Activated B cell treated with CpG ODN at 0.5 μM for 24 hours (primary cell): ENCODE data around the gene NNT. TPM values are rescaled to one million over a fixed set of nuclear protein-coding genes. Genes with fewer than 3 reads are reported as not detected.

Experiments used
- ATAC-seq: fragments of 200-7000 bp; cut with Tn5 transposase; one replicate; pipeline ENCODE4 v1.10.0; 2021; ENCODE audit warnings: low read depth, mild to moderate bottlenecking, moderate library complexity
- CTCF ChIA-PET: fragments of 350-600 bp; sonication (Branson Sonifier 250); formaldehyde crosslinking; loops from one replicate; lab custom pipeline; 2021; ENCODE audit warnings: antibody characterized with exemption; lab: Charles Lee
- POLR2A ChIA-PET: fragments of 350-600 bp; sonication (Branson Sonifier 250); formaldehyde crosslinking; loops from one replicate; lab custom pipeline; 2021; ENCODE audit warnings: antibody characterized with exemption; lab: Charles Lee
- DNase-seq: peaks from one replicate; pipeline ENCODE4 v3.0.0; 2022
- H3K27ac Mint-ChIP-seq: one replicate; pipeline ENCODE4 v1.8.0; 2020; ENCODE audit warnings: mixed read lengths
- H3K27me3 Mint-ChIP-seq: one replicate; pipeline ENCODE4 v1.8.0; 2021; ENCODE audit warnings: mixed read lengths
- H3K36me3 Mint-ChIP-seq: one replicate; pipeline ENCODE4 v1.8.0; 2021; ENCODE audit warnings: low read depth, mixed read lengths
- H3K4me1 Mint-ChIP-seq: one replicate; pipeline ENCODE4 v1.8.0; 2021; ENCODE audit warnings: mixed read lengths
- H3K4me3 Mint-ChIP-seq: one replicate; pipeline ENCODE4 v1.8.0; 2020; ENCODE audit warnings: mild to moderate bottlenecking, mixed read lengths
- H3K9me3 Mint-ChIP-seq: one replicate; pipeline ENCODE4 v1.8.0; 2020; ENCODE audit warnings: mixed read lengths
- intact Hi-C: fragments of 100-400 bp; cut with micrococcal nuclease; formaldehyde crosslinking; loops from one replicate; pipeline ENCODE4 v1.15.1; 2024
- total RNA-seq: library from RNA; stranded (reverse); gene quantifications from 2 replicates; pipeline ENCODE4 v1.2.3, GENCODE V29; 2022
- TF ChIP-seq, protein P1 (sequence below): fragments of 200-600 bp; IDR thresholded peaks from one replicate; pipeline ENCODE4 v1.8.0; 2022; ENCODE audit warnings: antibody characterized with exemption, mild to moderate bottlenecking

The NNT gene
- total RNA-seq, 1 donor from 2014 or later: 63.0 TPM

GRCh38 chr5:43583724-43584123 lies 19.3 kb upstream of the NNT start:
- POLR2A ChIA-PET: no interaction called here
- Mint-ChIP-seq H3K4me1 (no peaks in the 10 kb centered on the region), H3K27me3 (no peaks in the 10 kb centered on the region), H3K9me3 (no peaks in the 10 kb centered on the region), H3K4me3 (no peak overlapping the region), H3K27ac (no peak overlapping the region), H3K36me3 (peaks cover 10% of the 10 kb centered on the region)
- ATAC-seq (no peak), DNase-seq (no peak)
- TF ChIP-seq, protein P1, sequence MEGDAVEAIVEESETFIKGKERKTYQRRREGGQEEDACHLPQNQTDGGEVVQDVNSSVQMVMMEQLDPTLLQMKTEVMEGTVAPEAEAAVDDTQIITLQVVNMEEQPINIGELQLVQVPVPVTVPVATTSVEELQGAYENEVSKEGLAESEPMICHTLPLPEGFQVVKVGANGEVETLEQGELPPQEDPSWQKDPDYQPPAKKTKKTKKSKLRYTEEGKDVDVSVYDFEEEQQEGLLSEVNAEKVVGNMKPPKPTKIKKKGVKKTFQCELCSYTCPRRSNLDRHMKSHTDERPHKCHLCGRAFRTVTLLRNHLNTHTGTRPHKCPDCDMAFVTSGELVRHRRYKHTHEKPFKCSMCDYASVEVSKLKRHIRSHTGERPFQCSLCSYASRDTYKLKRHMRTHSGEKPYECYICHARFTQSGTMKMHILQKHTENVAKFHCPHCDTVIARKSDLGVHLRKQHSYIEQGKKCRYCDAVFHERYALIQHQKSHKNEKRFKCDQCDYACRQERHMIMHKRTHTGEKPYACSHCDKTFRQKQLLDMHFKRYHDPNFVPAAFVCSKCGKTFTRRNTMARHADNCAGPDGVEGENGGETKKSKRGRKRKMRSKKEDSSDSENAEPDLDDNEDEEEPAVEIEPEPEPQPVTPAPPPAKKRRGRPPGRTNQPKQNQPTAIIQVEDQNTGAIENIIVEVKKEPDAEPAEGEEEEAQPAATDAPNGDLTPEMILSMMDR: no peak
- CTCF ChIA-PET: no interaction called here
- intact Hi-C loops: no loop called here

- TF ChIP-seq, protein P1: no peak
- POLR2A ChIA-PET: no interaction called here
- no peaks in the 10 kb centered on the region for H3K9me3 Mint-ChIP-seq
- no peak for DNase-seq
- CTCF ChIA-PET: no interaction called here
- H3K36me3 Mint-ChIP-seq: peaks cover 10% of the 10 kb centered on the region
- no peaks in the 10 kb centered on the region for H3K4me1 Mint-ChIP-seq
- no peak overlapping the region for H3K27ac Mint-ChIP-seq
- H3K27me3 Mint-ChIP-seq: no peaks in the 10 kb centered on the region
- H3K4me3 Mint-ChIP-seq: no peak overlapping the region
- ATAC-seq: no peak
- intact Hi-C loops: no loop called here
Measured at GRCh38 chr5:43584166-43584699, 18.7 kb upstream of the NNT start.

- Mint-ChIP-seq H3K36me3 (peaks cover 6% of the 10 kb centered on the region), H3K4me1 (no peaks in the 10 kb centered on the region), H3K9me3 (no peaks in the 10 kb centered on the region), H3K4me3 (no peak overlapping the region), H3K27me3 (no peaks in the 10 kb centered on the region), H3K27ac (no peak overlapping the region)
- no peak for DNase-seq
- ChIA-PET POLR2A (no interaction called here), CTCF (no interaction called here)
- intact Hi-C loops: no loop called here
- ATAC-seq: no peak
- TF ChIP-seq, protein P1: no peak
Measured at GRCh38 chr5:43588842-43589241, 14.1 kb upstream of the NNT start.

DNA sequence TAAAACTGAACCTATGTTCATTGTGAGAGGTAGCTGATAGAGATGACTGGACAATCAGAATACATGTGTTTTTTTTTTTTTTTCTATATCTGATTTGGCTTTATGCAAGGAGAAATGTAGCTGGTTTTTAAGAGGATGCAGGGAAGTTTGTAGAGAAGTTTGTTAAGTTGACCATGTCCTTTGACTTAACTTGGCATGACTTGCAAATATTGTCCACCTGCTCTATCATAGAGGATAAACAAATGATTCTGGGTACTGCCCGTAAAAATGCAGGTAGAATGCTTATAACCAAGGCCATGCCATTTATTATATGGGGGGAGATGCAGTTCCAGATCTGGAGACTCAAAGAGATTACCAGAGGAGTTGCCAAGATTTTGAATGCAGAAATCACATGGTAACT lies 13.7 kb upstream of the NNT start:
- no peak overlapping the region for H3K27ac Mint-ChIP-seq
- no peaks in the 10 kb centered on the region for H3K9me3 Mint-ChIP-seq
- ATAC-seq (no peak), DNase-seq (no peak)
- TF ChIP-seq, protein P1: no peak
- H3K36me3 Mint-ChIP-seq: peaks cover 6% of the 10 kb centered on the region
- no peaks in the 10 kb centered on the region for H3K27me3 Mint-ChIP-seq
- ChIA-PET POLR2A (no interaction called here), CTCF (no interaction called here)
- H3K4me1 Mint-ChIP-seq: no peaks in the 10 kb centered on the region
- intact Hi-C loops: no loop called here
- H3K4me3 Mint-ChIP-seq: no peak overlapping the region

GRCh38 chr5:43590700-43591099 lies 12.3 kb upstream of the NNT start:
- Mint-ChIP-seq H3K4me1 (no peaks in the 10 kb centered on the region), H3K36me3 (peaks cover 6% of the 10 kb centered on the region), H3K9me3 (no peaks in the 10 kb centered on the region), H3K27ac (no peak overlapping the region), H3K4me3 (no peak overlapping the region), H3K27me3 (no peaks in the 10 kb centered on the region)
- TF ChIP-seq, protein P1: no peak
- POLR2A ChIA-PET: no interaction called here
- CTCF ChIA-PET: no interaction called here
- ATAC-seq: no peak
- intact Hi-C loops: no loop called here
- DNase-seq: no peak
